Measurements from ENCODE around the gene TPX2. TPM values are rescaled to one million over a fixed set of nuclear protein-coding genes. Genes with fewer than 3 reads are reported as not detected.
A peak's percentile ranks its signal among the peaks of the same experiment; 100 is the strongest.

TPX2 gene
- total RNA-seq, 6 experiments from 2014 or later, result 0.56 to 8.3 (median 2.8) TPM

GRCh38 chr20:31831771-31832306, 92.7 kb downstream of the TPX2 start:
- DNase-seq (peak in 1 of 3 donors; percentile 41), ATAC-seq (no peak)
- H3K4me1 ChIP-seq, result no peaks in the 10 kb centered on the region
- H3K9me3 ChIP-seq, result no peaks in the 10 kb centered on the region
- H3K27ac ChIP-seq, result no peak overlapping the region
- TF ChIP-seq CTCF (IDR thresholded peaks at IDR 0.05), result no peak
- no peak for TF ChIP-seq POLR2A (IDR thresholded peaks at IDR 0.05)
- no peaks in the 10 kb centered on the region for H3K36me3 ChIP-seq
- no CpG with 5 or more reads among the region's 17 CpGs for WGBS (ENCODE audit: insufficient coverage, low coverage, low lambda C conversion rate, missing lambda C conversion rate)
- H3K4me3 ChIP-seq, result no peak overlapping the region
- intact Hi-C loops (cut with DNase I), result no loop called here
- H3K27me3 ChIP-seq, result no peaks in the 10 kb centered on the region

GRCh38 chr20:31833130-31833930, 94.2 kb downstream of the TPX2 start:
- TF ChIP-seq CTCF (IDR thresholded peaks at IDR 0.05) (peak; percentile 35 to 71 (median 70)), POLR2A (IDR thresholded peaks at IDR 0.05) (no peak)
- peak; percentile 40 to 67 (median 60) for ATAC-seq
- peak in 2 of 3 donors; percentile 19 to 46 for DNase-seq
- Histone ChIP-seq H3K9me3 (no peaks in the 10 kb centered on the region), H3K4me1 (no peaks in the 10 kb centered on the region), H3K27me3 (no peaks in the 10 kb centered on the region), H3K36me3 (no peaks in the 10 kb centered on the region), H3K4me3 (no peak overlapping the region), H3K27ac (no peak overlapping the region)
- 31% methylated on average over 4 of the region's 14 CpGs for WGBS (ENCODE audit: insufficient coverage, low coverage, low lambda C conversion rate, missing lambda C conversion rate)
- intact Hi-C loops (cut with DNase I), result no loop called here

GRCh38 chr20:31833931-31834521, 94.9 kb downstream of the TPX2 start:
- Histone ChIP-seq H3K4me1 (no peaks in the 10 kb centered on the region), H3K9me3 (no peaks in the 10 kb centered on the region), H3K27me3 (no peaks in the 10 kb centered on the region), H3K27ac (no peak overlapping the region), H3K4me3 (no peak overlapping the region), H3K36me3 (no peaks in the 10 kb centered on the region)
- WGBS (ENCODE audit: insufficient coverage, low coverage, low lambda C conversion rate, missing lambda C conversion rate), result 51% methylated on average over 3 of the region's 20 CpGs
- ATAC-seq (no peak), DNase-seq (no peak)
- intact Hi-C loops (cut with DNase I), result no loop called here
- TF ChIP-seq CTCF (IDR thresholded peaks at IDR 0.05), result no peak
- no peak for TF ChIP-seq POLR2A (IDR thresholded peaks at IDR 0.05)

GRCh38 chr20:31835554-31835953, 96.5 kb downstream of the TPX2 start:
- TF ChIP-seq POLR2A (IDR thresholded peaks at IDR 0.05) (no peak), CTCF (IDR thresholded peaks at IDR 0.05) (no peak)
- 91% methylated on average over 7 of the region's 9 CpGs for WGBS (ENCODE audit: insufficient coverage, low coverage, low lambda C conversion rate, missing lambda C conversion rate)
- Histone ChIP-seq H3K36me3 (no peaks in the 10 kb centered on the region), H3K27ac (no peak overlapping the region), H3K27me3 (no peaks in the 10 kb centered on the region), H3K4me3 (no peak overlapping the region), H3K9me3 (no peaks in the 10 kb centered on the region), H3K4me1 (no peaks in the 10 kb centered on the region)
- no peak for DNase-seq
- intact Hi-C loops (cut with DNase I), result no loop called here
- ATAC-seq, result no peak
